CD4-positive, alpha-beta T cell treated with Interleukin-4 for 4 hours (primary cell): Measurements from ENCODE around the gene MAD2L1.

Experiments
- DNase-seq: peaks from one replicate; pipeline ENCODE4 v3.0.0-alpha.2; 2020

MAD2L1 gene

GRCh38 chr4:120057416-120057815, 9.2 kb downstream of the MAD2L1 start:
- DNase-seq, result no peak

- no peak for DNase-seq
Measured at GRCh38 chr4:120056246-120056645, 10.4 kb downstream of the MAD2L1 start.

GRCh38 chr4:120055795-120056194, 10.9 kb downstream of the MAD2L1 start:
- DNase-seq, result no peak

GRCh38 chr4:120055162-120055561, 11.5 kb downstream of the MAD2L1 start:
- no peak for DNase-seq

- DNase-seq, result no peak
Measured at GRCh38 chr4:120053911-120054310, 12.7 kb downstream of the MAD2L1 start.

- DNase-seq, result no peak
Measured at GRCh38 chr4:120052856-120053255, 13.8 kb downstream of the MAD2L1 start.

- DNase-seq, result no peak
Measured at GRCh38 chr4:120051253-120051652, 15.4 kb downstream of the MAD2L1 start.

- peak; percentile 74 for DNase-seq
Measured at GRCh38 chr4:120049732-120050494, 16.7 kb downstream of the MAD2L1 start.

GRCh38 chr4:120043828-120044227, 22.8 kb downstream of the MAD2L1 start:
- DNase-seq, result no peak

GRCh38 chr4:120037411-120037810, 29.2 kb downstream of the MAD2L1 start:
- no peak for DNase-seq

- no peak for DNase-seq
Measured at GRCh38 chr4:120034913-120035312, 31.7 kb downstream of the MAD2L1 start.

- no peak for DNase-seq
Measured at GRCh38 chr4:120026853-120027252, 39.8 kb downstream of the MAD2L1 start.

GRCh38 chr4:120025516-120025915, 41.1 kb downstream of the MAD2L1 start:
- no peak for DNase-seq

GRCh38 chr4:120018786-120019185, 47.9 kb downstream of the MAD2L1 start:
- no peak for DNase-seq

GRCh38 chr4:120017939-120018692, 48.5 kb downstream of the MAD2L1 start:
- DNase-seq, result no peak

GRCh38 chr4:120011725-120012124, 54.9 kb downstream of the MAD2L1 start:
- no peak for DNase-seq

GRCh38 chr4:120010646-120011045, 56.0 kb downstream of the MAD2L1 start:
- no peak for DNase-seq

GRCh38 chr4:120009731-120010130, 56.9 kb downstream of the MAD2L1 start:
- DNase-seq, result no peak

- no peak for DNase-seq
Measured at GRCh38 chr4:120008957-120009356, 57.7 kb downstream of the MAD2L1 start.

- DNase-seq, result no peak
Measured at GRCh38 chr4:120007896-120008436, 58.7 kb downstream of the MAD2L1 start.

- no peak for DNase-seq
Measured at GRCh38 chr4:120007191-120007871, 59.3 kb downstream of the MAD2L1 start.
